22Rv1 (cell line): ENCODE measurements around the gene KLHL7.

Source experiments
- ZFX ChIP-seq: fragments of 450-650 bp; IDR thresholded peaks from 2 replicates; pipeline ENCODE4 v1.6.1; 2017; ENCODE audit warnings: antibody characterized with exemption, borderline replicate concordance
- TF ChIP-seq, protein P1 (sequence below): fragments of 450-650 bp; IDR thresholded peaks from 2 replicates; pipeline ENCODE4 v1.5.1; 2017; ENCODE audit warnings: mild to moderate bottlenecking

DNA sequence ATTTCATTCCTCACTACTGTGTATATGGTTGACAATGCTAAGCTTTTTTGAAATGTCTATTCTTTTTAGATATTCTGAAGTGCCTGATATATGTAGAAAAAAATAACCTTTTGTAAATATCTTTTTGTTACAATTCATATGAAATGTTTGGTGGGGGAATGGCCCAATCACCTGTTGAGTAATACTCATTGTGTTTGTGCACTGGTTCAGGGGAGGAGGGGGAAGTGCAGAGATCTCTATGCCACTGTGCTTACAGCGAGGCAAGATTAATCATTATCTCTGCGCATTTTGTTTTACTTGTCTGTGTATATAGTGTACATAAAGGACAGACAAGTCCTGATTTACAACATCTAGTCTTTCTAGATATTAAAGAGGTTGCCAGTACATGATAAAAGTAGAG, 101.4 kb downstream of the KLHL7 start:
- TF ChIP-seq, protein P1, sequence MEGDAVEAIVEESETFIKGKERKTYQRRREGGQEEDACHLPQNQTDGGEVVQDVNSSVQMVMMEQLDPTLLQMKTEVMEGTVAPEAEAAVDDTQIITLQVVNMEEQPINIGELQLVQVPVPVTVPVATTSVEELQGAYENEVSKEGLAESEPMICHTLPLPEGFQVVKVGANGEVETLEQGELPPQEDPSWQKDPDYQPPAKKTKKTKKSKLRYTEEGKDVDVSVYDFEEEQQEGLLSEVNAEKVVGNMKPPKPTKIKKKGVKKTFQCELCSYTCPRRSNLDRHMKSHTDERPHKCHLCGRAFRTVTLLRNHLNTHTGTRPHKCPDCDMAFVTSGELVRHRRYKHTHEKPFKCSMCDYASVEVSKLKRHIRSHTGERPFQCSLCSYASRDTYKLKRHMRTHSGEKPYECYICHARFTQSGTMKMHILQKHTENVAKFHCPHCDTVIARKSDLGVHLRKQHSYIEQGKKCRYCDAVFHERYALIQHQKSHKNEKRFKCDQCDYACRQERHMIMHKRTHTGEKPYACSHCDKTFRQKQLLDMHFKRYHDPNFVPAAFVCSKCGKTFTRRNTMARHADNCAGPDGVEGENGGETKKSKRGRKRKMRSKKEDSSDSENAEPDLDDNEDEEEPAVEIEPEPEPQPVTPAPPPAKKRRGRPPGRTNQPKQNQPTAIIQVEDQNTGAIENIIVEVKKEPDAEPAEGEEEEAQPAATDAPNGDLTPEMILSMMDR, result no peak
- TF ChIP-seq ZFX, result no peak
